Measurements from ENCODE around the gene MAP4K1. TPM values are rescaled to one million over a fixed set of nuclear protein-coding genes. Genes with fewer than 3 reads are reported as not detected.

The MAP4K1 gene
- polyA plus RNA-seq, 3 donors, result 19.8 to 41.3 (median 22.4) TPM

DNA sequence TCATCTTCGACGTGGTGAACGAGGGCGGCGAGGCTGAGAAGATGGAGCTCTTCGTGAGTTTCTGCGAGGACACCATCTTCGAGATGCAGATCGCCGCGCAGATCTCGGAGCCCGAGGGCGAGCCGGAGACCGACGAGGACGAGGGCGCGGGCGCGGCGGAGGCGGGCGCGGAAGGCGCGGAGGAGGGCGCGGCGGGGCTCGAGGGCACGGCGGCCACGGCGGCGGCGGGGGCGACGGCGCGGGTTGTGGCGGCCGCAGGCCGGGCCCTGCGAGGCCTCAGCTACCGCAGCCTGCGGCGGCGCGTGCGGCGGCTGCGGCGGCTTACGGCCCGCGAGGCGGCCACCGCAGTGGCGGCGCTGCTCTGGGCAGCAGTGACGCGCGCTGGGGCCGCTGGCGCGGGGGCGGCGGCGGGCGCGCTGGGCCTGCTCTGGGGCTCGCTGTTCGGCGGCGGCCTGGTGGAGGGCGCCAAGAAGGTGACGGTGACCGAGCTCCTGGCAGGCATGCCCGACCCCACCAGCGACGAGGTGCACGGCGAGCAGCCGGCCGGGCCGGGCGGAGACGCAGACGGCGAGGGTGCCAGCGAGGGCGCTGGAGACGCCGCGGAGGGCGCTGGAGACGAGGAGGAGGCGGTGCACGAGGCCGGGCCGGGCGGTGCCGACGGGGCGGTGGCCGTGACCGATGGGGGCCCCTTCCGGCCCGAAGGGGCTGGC lies 52.6 kb downstream of the MAP4K1 start:
- intact Hi-C loops (cut with micrococcal nuclease), result no loop called here
- peak overlapping the region in 2 of 3 experiments; percentile 25 to 69 for H3K4me3 ChIP-seq (replicated peaks in 1 of 3; ENCODE audit: low read depth in 2 of 3, low read length in 3 of 3)

DNA sequence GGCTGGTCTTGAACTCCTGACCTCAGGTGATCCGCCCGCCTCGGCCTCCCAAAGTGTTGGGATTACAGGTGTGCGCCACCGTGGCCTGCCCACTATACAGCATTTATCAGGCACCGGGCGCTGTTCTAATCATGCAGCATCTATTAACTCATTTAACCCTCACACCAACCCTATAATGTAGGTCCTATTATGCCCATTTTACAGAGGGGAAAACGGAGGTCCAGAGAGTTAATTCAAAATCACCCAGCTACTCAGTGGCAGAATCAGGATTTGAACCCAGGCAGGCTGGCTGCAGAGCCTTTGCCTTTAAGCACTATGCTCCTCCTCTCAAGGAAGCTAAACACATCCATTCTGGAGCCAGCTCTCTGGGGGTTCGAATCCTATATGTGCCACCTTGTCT lies 54.3 kb downstream of the MAP4K1 start:
- H3K27me3 ChIP-seq (ENCODE audit: control insufficient read depth in 2 of 2, insufficient read depth in 2 of 2, low read length in 2 of 2), result peaks cover 0 to 29% of the 10 kb centered on the region in 2 donors
- no peak for DNase-seq
- 100% methylated on average over 3 of the region's 9 CpGs for WGBS (ENCODE audit: insufficient coverage)
- no peak overlapping the region for H3K4me3 ChIP-seq (replicated peaks in 1 of 3; ENCODE audit: low read depth in 2 of 3, low read length in 3 of 3)
- H3K4me2 ChIP-seq (replicated peaks; ENCODE audit: extremely low read depth, low read length, poor library complexity, severe bottlenecking), result no peak overlapping the region
- intact Hi-C loops (cut with micrococcal nuclease), result no loop called here
- TF ChIP-seq, protein P1, sequence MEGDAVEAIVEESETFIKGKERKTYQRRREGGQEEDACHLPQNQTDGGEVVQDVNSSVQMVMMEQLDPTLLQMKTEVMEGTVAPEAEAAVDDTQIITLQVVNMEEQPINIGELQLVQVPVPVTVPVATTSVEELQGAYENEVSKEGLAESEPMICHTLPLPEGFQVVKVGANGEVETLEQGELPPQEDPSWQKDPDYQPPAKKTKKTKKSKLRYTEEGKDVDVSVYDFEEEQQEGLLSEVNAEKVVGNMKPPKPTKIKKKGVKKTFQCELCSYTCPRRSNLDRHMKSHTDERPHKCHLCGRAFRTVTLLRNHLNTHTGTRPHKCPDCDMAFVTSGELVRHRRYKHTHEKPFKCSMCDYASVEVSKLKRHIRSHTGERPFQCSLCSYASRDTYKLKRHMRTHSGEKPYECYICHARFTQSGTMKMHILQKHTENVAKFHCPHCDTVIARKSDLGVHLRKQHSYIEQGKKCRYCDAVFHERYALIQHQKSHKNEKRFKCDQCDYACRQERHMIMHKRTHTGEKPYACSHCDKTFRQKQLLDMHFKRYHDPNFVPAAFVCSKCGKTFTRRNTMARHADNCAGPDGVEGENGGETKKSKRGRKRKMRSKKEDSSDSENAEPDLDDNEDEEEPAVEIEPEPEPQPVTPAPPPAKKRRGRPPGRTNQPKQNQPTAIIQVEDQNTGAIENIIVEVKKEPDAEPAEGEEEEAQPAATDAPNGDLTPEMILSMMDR (IDR thresholded peaks at IDR 0.05), result no peak
- no peak overlapping the region for H2AFZ ChIP-seq (ENCODE audit: insufficient read depth, low read depth, low read length, poor library complexity, severe bottlenecking)
- H3K79me2 ChIP-seq (ENCODE audit: insufficient read depth, low read length), result no peaks in the 10 kb centered on the region
- H3K9me3 Mint-ChIP-seq, result peaks cover 0 to 8% (median 2%) of the 10 kb centered on the region in 7 donors
- H3K36me3 Mint-ChIP-seq, result no peaks in the 10 kb centered on the region
- no peaks in the 10 kb centered on the region for H3K36me3 ChIP-seq (replicated peaks in 1 of 2; ENCODE audit: control insufficient read depth in 1 of 2, insufficient read depth in 2 of 2, low read length in 2 of 2)
- no peak overlapping the region for H3K9ac ChIP-seq (ENCODE audit: insufficient read depth, low read length, poor library complexity, severe bottlenecking)
- H3K27ac Mint-ChIP-seq, result peak overlapping the region in 1 of 7 donors; percentile 31
- no peaks in the 10 kb centered on the region for H3K9me3 ChIP-seq (replicated peaks in 1 of 2; ENCODE audit: control insufficient read depth in 1 of 2, insufficient read depth in 1 of 2, low read length in 2 of 2)
- H3K4me1 ChIP-seq (ENCODE audit: control insufficient read depth in 1 of 2, insufficient read depth in 2 of 2, low read length in 2 of 2), result peaks cover 8 to 19% of the 10 kb centered on the region in 2 donors
- H3K27ac ChIP-seq (ENCODE audit: low read depth in 1 of 2, low read length in 2 of 2), result no peak overlapping the region
- H4K20me1 ChIP-seq (ENCODE audit: insufficient read depth, low read length), result no peaks in the 10 kb centered on the region
- H3K4me3 Mint-ChIP-seq, result no peak overlapping the region
- H3K27me3 Mint-ChIP-seq (ENCODE audit: low read depth in 3 of 3), result peaks cover 36 to 53% (median 49%) of the 10 kb centered on the region in 3 donors
- peaks cover 10% of the 10 kb centered on the region for H3K4me1 Mint-ChIP-seq

More for the DNA sequence above, 52.6 kb downstream of the MAP4K1 start:
- Histone ChIP-seq H4K20me1 (ENCODE audit: insufficient read depth, low read length) (no peaks in the 10 kb centered on the region), H2AFZ (ENCODE audit: insufficient read depth, low read depth, low read length, poor library complexity, severe bottlenecking) (peak overlapping the region; percentile 75), H3K79me2 (ENCODE audit: insufficient read depth, low read length) (no peaks in the 10 kb centered on the region), H3K36me3 (replicated peaks in 1 of 2; ENCODE audit: control insufficient read depth in 1 of 2, insufficient read depth in 2 of 2, low read length in 2 of 2) (no peaks in the 10 kb centered on the region), H3K27me3 (ENCODE audit: control insufficient read depth in 2 of 2, insufficient read depth in 2 of 2, low read length in 2 of 2) (peaks cover 0 to 29% of the 10 kb centered on the region in 2 donors), H3K4me1 (ENCODE audit: control insufficient read depth in 1 of 2, insufficient read depth in 2 of 2, low read length in 2 of 2) (peaks cover 8 to 19% of the 10 kb centered on the region in 2 donors), H3K9ac (ENCODE audit: insufficient read depth, low read length, poor library complexity, severe bottlenecking) (no peak overlapping the region), H3K9me3 (replicated peaks in 1 of 2; ENCODE audit: control insufficient read depth in 1 of 2, insufficient read depth in 1 of 2, low read length in 2 of 2) (no peaks in the 10 kb centered on the region), H3K27ac (ENCODE audit: low read depth in 1 of 2, low read length in 2 of 2) (no peak overlapping the region), H3K4me2 (replicated peaks; ENCODE audit: extremely low read depth, low read length, poor library complexity, severe bottlenecking) (peak overlapping the region; percentile 73)
- H3K4me1 Mint-ChIP-seq, result peaks cover 10% of the 10 kb centered on the region
- peak overlapping the region; percentile 75 to 89 for H3K4me3 Mint-ChIP-seq
- WGBS (ENCODE audit: insufficient coverage), result 10% methylated on average over 111 of the region's 111 CpGs
- peak in 1 of 3 donors; percentile 12 for DNase-seq
- H3K9me3 Mint-ChIP-seq, result peaks cover 0 to 8% (median 2%) of the 10 kb centered on the region in 7 donors
- TF ChIP-seq, protein P1 (IDR thresholded peaks at IDR 0.05), result no peak
- H3K27me3 Mint-ChIP-seq (ENCODE audit: low read depth in 3 of 3), result peaks cover 32 to 53% (median 48%) of the 10 kb centered on the region in 3 donors
- H3K36me3 Mint-ChIP-seq, result no peaks in the 10 kb centered on the region
- H3K27ac Mint-ChIP-seq, result peak overlapping the region in 4 of 7 donors; percentile 46 to 76 (median 58)

Data from CD14-positive monocyte (primary cell).